Suppressor macrophage (primary cell): ENCODE measurements around the gene UBTD1.
A peak's percentile ranks its signal among the peaks of the same experiment; 100 is the strongest.
"Not testable (repeated sequence)": the region's sequence is repeated elsewhere in the genome, so short reads cannot be mapped to it uniquely, and the experiment has no call there.

ENCODE experiments used
- DNase-seq, 4 experiments: peaks; one replicate each; pipeline ENCODE4 v3.0.0-alpha.2; 2020 to 2022

The UBTD1 gene

DNA sequence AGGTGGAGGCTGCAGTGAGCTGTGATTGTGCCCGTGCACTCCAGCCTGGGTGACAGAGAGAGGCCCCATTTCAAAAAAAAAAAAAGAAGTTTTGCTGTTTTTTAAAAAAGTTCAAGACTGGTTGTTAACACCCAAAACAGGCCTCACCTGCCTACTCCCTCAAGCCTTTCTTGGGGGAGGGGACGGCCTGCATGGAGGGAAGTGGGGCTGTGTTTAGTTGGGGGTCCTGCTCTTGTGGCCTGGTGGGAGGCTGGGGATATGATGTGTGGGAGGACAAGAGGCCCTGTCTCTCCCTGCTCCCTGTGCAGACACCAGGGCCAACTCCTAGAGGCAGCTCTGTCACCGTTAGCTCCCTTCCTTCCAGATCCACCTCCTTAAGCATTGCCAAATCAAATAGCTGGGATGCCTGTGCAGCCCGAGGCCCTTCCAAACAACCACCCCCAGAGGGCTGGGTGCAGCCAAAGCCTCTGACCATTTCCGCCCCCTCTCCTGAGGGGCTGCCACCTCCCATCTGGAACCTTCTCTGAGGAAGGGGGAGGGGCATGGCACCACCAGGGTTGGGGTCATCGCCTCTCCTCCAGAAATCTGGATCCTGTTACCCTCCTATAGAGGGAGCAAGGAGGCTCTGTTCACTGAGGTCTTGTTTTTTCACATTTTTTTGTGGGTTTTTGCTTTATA, 40.9 kb downstream of the UBTD1 start:
- DNase-seq, result peak in 1 of 4 experiments; percentile 17

- DNase-seq, result peak; percentile 9 to 48 (median 39)
Observed at GRCh38 chr10:97540669-97541500, 42.2 kb downstream of the UBTD1 start.

DNA sequence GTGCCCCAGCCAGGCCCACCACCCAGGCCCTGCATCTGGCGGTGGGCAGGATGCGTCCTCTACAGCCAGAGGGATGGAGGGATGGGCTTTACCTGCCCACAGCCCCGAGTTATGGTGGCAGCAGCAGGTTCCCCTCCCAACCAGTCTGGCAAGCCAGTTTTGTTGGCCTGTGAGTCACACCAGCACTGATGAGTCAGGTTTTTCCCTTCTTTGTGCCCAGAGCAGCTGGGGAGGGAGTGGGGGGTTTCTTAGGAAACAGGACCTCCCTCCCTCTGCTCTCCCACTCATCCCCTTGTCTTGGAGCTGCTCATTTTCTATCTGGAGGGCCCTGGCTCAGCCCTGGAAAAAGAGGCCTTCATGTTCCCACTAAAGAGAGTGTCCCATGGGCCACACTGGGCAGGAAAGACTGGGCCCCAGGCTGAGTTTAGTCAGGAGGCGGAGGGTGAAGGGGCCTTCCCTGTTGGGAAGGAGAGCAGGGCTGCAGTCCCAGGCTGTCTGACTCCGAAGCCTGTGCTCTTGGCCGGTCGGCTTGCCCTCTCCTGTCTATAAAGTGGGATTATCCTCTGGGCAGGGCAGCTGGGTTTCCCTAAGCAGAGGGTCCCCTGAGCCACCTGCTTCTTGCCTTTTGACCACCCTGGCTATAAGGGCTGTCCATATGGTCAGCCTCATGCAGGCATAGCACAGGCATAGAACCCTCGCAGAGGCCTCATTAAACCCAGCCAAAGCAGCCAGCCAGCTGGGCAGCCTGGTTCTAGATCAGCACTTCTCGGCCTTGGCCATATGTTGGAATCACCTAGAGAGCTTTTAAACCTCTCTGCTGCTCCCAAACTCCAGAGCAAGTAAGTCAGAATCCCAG, 43.7 kb downstream of the UBTD1 start:
- DNase-seq, result peak; percentile 73 to 87 (median 86)

DNA sequence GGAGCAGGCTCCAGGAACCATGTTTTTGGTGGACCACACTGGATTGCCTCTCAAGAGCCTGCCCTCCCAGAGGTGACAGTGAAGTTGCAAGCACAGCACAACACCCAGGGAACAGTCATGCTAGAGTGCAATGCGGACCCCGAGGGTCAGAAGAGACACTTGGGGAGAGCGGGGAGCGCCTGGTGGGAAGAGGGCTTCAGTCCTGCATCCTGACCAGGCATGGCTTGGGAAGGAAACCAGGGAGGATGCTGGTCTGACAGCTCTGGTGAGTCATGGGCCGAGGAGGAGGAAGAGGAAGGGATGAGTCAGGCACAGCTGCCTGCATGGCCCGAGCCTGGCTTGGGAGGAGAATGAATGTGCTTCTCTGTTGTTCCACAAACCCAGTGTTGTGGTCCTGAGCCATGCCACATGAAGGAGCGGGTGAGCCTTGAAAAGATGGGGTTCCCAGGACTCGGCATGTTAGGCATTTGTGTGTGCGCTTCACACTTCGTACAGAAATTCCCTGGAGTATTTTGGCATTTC, 44.4 kb downstream of the UBTD1 start:
- peak; percentile 85 to 94 (median 93) for DNase-seq

GRCh38 chr10:97546456-97547270, 47.9 kb downstream of the UBTD1 start:
- DNase-seq, result no peak

- DNase-seq, result peak; percentile 36 to 70 (median 66)
Observed at GRCh38 chr10:97547271-97547600, 48.5 kb downstream of the UBTD1 start.

DNA sequence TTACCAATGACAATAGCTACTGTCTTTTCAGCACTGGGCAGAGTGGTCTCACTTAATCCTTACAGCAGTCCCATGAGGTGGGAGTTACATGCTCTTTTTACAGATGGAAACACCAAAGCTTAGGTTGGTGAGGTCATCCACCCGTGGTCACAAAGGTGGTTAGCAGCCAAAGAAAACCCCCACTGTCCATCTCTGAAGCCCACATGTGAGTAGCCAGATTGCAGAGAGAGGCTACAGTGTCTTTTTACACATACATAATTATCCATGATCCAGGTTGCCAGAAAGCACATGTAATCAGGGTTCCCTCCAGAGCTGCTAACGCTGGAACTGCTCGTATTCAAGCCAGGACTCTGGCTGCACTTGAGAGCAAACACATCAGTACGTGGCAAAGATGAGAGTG, 49.2 kb downstream of the UBTD1 start:
- DNase-seq, result peak in 1 of 4 experiments; percentile 20

DNA sequence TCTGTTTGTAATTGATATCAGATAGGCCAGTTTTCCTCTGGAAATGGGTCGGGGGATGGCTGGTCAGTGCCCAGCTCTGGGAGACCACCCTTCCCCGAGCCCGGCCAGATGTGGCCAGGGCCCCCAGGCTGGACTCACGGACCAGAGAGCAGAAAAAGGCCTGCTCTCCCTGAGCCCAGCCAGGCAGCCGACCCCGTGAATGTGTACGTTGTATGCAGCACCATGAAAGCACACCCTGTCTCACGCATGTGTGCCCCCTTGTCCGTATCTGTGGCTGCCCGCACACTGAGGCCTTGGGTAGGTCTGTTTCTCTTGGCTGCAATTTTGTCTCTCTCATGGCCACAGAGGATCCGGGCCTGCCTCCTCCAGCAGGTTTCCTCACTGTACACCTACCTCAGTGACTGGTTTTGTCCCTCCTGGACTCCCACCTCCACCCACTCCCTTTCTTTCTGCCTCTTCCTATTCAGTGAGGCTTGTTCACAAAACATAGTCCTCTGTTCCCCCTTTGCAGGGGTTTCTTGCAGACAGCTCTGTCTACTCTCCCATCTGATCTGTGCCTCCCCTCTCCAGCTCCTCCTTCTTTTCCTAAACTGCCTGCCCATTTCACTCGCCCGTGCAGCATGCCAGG, 50.2 kb downstream of the UBTD1 start:
- peak in 1 of 4 experiments; percentile 27 for DNase-seq

DNA sequence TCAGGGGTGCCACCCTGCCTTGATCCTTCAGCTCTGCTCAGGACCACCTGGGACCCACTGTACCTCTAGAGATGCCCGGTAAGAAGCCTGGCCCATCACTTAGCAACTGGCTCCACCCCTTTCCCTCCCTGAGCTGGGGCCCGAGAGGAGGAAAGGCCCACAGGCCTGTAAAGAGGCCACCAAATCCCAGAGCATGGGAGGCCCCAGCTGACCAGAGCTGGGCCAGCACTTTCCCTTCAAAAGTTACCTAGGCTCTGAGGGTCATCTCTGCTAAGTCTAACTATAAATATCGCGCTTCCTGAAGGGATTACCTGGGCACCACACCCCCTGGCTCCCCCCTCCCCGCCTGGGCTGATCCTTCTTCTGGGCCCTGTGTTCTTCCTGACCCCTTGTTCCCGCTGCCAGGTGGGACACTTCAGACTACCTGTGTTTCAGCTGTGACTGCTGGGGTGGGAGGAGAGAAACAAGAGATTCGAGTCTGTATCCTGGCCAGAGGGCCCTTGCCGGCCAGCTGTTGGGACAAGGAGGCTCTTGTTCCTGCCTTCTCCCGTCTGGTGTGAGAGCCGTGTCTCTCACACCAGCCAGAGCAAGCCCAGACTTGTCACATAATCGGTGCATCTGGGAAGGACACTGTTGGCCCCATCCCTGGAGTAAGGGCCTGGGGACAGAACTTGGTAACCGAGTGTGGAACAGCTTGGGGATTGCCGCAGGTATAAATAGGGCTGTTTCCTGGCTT, 51.0 kb downstream of the UBTD1 start:
- no peak for DNase-seq

GRCh38 chr10:97550336-97551149, 51.8 kb downstream of the UBTD1 start:
- DNase-seq, result no peak

DNA sequence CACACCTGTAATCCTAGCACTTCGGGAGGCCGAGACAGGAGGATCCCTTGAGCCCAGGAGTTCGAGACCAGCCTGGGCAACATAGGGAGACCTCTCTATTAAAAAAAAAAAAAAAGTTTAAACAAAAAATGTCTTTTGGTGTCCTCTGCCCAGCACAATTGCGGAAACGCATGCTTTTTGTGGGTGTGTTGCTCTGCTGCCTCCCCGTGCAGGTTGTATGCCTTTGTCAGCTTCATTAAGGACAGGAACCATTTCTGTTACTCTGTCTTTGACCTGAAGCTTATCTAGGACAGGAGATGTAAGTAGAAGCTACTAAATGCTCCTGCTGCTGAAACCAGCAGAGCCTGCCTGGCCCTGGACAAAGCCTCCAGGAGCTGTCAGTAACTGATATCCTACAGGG, 52.5 kb downstream of the UBTD1 start:
- no peak for DNase-seq

- peak; percentile 38 to 78 (median 61) for DNase-seq
Observed at GRCh38 chr10:97553575-97554031, 54.9 kb downstream of the UBTD1 start.

DNA sequence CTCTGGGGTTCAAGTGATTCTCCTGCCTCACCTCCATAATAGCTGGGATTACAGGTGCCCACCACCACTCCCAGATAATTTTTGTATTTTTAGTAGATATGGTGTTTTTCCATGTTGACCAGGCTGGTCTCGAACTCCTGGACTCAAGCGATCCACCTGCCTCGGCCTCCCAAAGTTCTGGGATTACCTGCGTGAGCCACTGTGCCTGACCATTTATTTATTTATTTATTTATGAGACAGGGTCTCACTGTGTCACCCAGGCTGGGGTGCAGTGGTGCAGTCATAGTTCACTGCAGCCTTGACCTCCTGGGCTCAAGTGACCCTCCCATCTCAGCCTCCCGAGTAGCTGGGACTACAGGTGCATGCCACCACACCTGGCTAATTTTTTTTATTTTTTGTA, 55.6 kb downstream of the UBTD1 start:
- not testable (repeated sequence) for DNase-seq

GRCh38 chr10:97555541-97555940, 56.8 kb downstream of the UBTD1 start:
- DNase-seq, result not testable (repeated sequence)

- not testable (repeated sequence) for DNase-seq
Observed at GRCh38 chr10:97560731-97561381, 62.1 kb downstream of the UBTD1 start.

DNA sequence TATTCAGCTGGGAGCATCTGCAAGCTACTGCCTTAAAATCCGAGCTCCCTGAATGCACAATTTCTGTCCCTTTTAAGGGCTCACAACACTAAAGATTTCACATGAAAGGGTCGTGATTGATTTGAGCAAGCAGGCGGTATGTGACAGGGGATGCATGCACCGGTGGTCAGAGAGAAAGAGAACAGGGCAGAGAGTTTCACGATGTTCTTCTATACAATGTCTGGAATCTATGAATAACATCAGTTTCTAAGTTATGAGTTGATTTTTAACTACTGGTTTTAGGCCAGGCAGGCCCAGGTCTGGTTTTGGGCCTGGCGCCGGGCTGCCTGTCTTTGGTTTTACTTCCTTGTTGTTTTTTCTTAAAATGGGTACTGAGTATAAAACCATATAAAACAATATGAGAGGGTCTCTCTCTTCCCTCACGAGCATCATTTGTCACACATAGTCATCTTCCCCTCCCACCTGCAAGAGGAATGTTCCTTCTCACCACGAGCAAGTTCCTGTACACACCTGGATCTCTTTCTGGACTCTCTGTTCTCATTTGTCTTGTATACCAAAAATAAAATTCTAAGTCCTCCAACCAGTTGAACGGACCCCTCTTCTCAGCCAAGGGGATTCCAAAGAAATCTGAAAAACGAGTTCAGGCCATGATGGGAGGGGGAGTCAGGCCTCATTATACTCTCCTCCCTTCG, 62.8 kb downstream of the UBTD1 start:
- DNase-seq, result not testable (repeated sequence)

DNA sequence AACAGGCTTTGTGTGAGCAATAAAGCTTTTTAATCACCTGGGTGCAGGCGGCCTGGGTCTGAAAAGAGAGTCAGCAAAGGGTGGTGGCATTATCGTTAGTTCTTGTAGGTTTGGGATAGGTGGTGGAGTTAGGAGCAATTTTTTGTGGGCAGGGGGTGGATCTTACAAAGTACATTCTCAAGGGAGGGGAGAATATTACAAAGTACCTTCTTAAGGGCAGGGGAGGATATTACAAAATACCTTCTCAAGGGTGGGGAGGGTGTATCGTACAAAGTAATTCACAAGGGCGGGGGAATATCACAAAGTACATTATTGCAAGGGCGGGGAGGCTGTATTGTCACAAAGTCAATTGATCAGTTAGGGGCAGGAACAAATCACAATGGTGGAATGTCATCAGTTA, 63.6 kb downstream of the UBTD1 start:
- not testable (repeated sequence) for DNase-seq

GRCh38 chr10:97563337-97563736, 64.6 kb downstream of the UBTD1 start:
- DNase-seq, result no peak
